ENCODE data around the gene VWA5B1.

GRCh38 chr1:20376171-20376570 lies 85.5 kb downstream of the VWA5B1 start:
- TF ChIP-seq POLR2AphosphoS5 (IDR thresholded peaks at IDR 0.05; ENCODE audit: borderline replicate concordance, low read depth, low read length) (no peak), EZH2 (IDR thresholded peaks at IDR 0.05) (no peak)

All from SK-N-MC (cell line).